ENCODE measurements around the gene SYT1.

DNA sequence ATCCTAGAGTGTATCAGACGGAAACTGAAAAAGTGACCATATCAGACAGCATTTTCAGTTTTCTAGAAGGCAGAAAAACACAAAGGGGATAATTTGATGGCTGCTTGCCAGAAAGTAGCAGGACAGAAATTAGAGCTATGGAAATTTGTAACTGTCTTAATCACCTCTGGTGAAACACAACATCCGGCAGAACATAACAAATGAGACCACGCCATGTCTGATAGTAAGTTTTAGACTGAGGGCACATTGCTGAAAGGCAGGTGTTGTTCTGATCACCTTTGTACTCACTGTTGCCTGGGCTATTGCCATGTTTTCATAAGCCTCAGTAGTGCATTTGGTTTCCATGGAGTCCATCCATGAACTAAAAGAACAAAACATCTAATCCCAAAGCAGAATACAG lies 535.9 kb downstream of the SYT1 start:
- TF ChIP-seq, protein P1, sequence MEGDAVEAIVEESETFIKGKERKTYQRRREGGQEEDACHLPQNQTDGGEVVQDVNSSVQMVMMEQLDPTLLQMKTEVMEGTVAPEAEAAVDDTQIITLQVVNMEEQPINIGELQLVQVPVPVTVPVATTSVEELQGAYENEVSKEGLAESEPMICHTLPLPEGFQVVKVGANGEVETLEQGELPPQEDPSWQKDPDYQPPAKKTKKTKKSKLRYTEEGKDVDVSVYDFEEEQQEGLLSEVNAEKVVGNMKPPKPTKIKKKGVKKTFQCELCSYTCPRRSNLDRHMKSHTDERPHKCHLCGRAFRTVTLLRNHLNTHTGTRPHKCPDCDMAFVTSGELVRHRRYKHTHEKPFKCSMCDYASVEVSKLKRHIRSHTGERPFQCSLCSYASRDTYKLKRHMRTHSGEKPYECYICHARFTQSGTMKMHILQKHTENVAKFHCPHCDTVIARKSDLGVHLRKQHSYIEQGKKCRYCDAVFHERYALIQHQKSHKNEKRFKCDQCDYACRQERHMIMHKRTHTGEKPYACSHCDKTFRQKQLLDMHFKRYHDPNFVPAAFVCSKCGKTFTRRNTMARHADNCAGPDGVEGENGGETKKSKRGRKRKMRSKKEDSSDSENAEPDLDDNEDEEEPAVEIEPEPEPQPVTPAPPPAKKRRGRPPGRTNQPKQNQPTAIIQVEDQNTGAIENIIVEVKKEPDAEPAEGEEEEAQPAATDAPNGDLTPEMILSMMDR (IDR thresholded peaks at IDR 0.05; ENCODE audit: insufficient read depth, low read length, poor library complexity, severe bottlenecking): no peak
- TF ChIP-seq EZH2phosphoT487 (conservative IDR thresholded peaks at IDR 0.05; ENCODE audit: low read length): no peak
